SU-DHL-6 (cell line): ENCODE results near the gene ZNF584.
"Not testable (repeated sequence)": the region's sequence is repeated elsewhere in the genome, so short reads cannot be mapped to it uniquely, and the experiment has no call there.

Experiments
- H2AFZ ChIP-seq: fragments of 200-600 bp; sonication (generic); 2 replicates; pipeline ENCODE4 v1.6.1; 2014; ENCODE audit warnings: low read depth, mild to moderate bottlenecking, moderate library complexity, mixed read lengths, antibody characterized with exemption, low read length; ENCODE audit not compliant: severe bottlenecking
- H3F3A ChIP-seq: fragments of 200-600 bp; shearing (Covaris generic); 2 replicates; pipeline ENCODE4 v1.6.0; 2016; ENCODE audit warnings: antibody characterized with exemption, mild to moderate bottlenecking; ENCODE audit not compliant: insufficient read depth
- H3K27ac ChIP-seq: fragments of 200-600 bp; sonication (generic); 2 replicates; pipeline ENCODE4 v1.5.1; 2016; ENCODE audit warnings: low read depth, mild to moderate bottlenecking, low read length, moderate library complexity, mixed read lengths
- H3K27me3 ChIP-seq: fragments of 200-600 bp; sonication (generic), shearing (Covaris generic); 2 replicates; pipeline ENCODE4 v1.6.0; 2014; ENCODE audit warnings: mild to moderate bottlenecking, low read length
- H3K36me3 ChIP-seq: fragments of 200-600 bp; sonication (generic); 2 replicates; pipeline ENCODE4 v1.6.1; 2014; ENCODE audit warnings: mild to moderate bottlenecking, low read length, mixed read lengths
- H3K4me2 ChIP-seq: fragments of 300-600, 200-600 bp; shearing (Covaris generic), sonication (generic); 2 replicates; pipeline ENCODE4 v1.6.0; 2014; ENCODE audit warnings: low read length, low read depth, mild to moderate bottlenecking; ENCODE audit not compliant: poor library complexity, severe bottlenecking
- H3K4me3 ChIP-seq: fragments of 200-600 bp; sonication (generic); 2 replicates; pipeline ENCODE4 v1.5.1; 2014; ENCODE audit warnings: antibody characterized with exemption, low read length, mild to moderate bottlenecking, mixed read lengths; ENCODE audit not compliant: insufficient read depth, poor library complexity, severe bottlenecking
- H3K79me2 ChIP-seq: fragments of 200-600 bp; sonication (generic); 2 replicates; pipeline ENCODE4 v1.6.1; 2014; ENCODE audit warnings: mild to moderate bottlenecking, low read length, moderate library complexity; ENCODE audit not compliant: insufficient read depth
- H3K9ac ChIP-seq: fragments of 200-600 bp; sonication (generic); 2 replicates; pipeline ENCODE4 v1.7.0; 2014; ENCODE audit warnings: mild to moderate bottlenecking, low read length
- H3K9me2 ChIP-seq: fragments of 200-600 bp; sonication (generic); replicated peaks from 2 replicates; pipeline ENCODE4 v1.6.1; 2014; ENCODE audit warnings: low read length; ENCODE audit not compliant: insufficient read depth
- H3K9me3 ChIP-seq: fragments of 200-600 bp; sonication (generic); 2 replicates; pipeline ENCODE4 v1.6.1; 2014; ENCODE audit warnings: low read length, mixed read lengths; ENCODE audit not compliant: insufficient read depth
- H4K20me1 ChIP-seq: fragments of 200-600 bp; sonication (generic); 2 replicates; pipeline ENCODE4 v1.6.1; 2014; ENCODE audit warnings: low read depth, mild to moderate bottlenecking, antibody characterized with exemption, low read length, moderate library complexity, mixed read lengths
- EZH2phosphoT487 ChIP-seq: fragments of 200-600 bp; sonication (generic), shearing (Covaris generic); conservative IDR thresholded peaks from 2 replicates; pipeline ENCODE4 v1.6.1; 2018; ENCODE audit warnings: mild to moderate bottlenecking, antibody characterized with exemption, low read length, moderate library complexity, mixed read lengths
- TF ChIP-seq, protein P1 (sequence below): fragments of 200-600 bp; sonication (generic); IDR thresholded peaks from one replicate; pipeline ENCODE4 v1.5.1; 2017; ENCODE audit warnings: antibody characterized with exemption, mild to moderate bottlenecking, low read length, moderate library complexity; ENCODE audit not compliant: insufficient read depth, poor library complexity, severe bottlenecking

Gene ZNF584

DNA sequence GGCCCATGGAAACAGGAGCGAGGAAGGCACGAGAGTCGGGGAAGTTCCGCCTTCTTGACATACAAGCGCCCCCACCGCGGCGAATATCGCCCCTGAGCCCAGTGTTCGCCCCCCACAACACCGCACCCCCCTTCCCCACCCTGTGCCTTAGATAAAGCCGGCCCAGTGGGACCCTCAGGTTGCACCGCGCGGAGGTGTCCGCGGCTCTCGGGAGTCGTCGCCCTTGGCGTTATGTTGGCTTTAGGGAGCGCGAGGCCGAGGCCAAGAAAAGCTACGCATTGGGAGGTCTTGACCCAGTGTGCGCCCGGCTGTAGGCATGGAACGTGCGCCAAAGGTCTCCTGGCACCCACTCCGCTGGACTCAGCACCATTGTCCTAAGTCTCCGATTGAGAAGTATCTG lies 32.1 kb downstream of the ZNF584 start:
- Histone ChIP-seq H4K20me1 (no peaks in the 10 kb centered on the region), H3K9me2 (no peaks in the 10 kb centered on the region), H3K9me3 (no peaks in the 10 kb centered on the region), H3K4me2 (no peak overlapping the region), H3K27me3 (no peaks in the 10 kb centered on the region), H3K4me3 (no peak overlapping the region), H2AFZ (no peak overlapping the region), H3K79me2 (no peaks in the 10 kb centered on the region), H3K9ac (no peak overlapping the region), H3F3A (no peaks in the 10 kb centered on the region), H3K27ac (no peak overlapping the region), H3K36me3 (no peaks in the 10 kb centered on the region)
- TF ChIP-seq, protein P1, sequence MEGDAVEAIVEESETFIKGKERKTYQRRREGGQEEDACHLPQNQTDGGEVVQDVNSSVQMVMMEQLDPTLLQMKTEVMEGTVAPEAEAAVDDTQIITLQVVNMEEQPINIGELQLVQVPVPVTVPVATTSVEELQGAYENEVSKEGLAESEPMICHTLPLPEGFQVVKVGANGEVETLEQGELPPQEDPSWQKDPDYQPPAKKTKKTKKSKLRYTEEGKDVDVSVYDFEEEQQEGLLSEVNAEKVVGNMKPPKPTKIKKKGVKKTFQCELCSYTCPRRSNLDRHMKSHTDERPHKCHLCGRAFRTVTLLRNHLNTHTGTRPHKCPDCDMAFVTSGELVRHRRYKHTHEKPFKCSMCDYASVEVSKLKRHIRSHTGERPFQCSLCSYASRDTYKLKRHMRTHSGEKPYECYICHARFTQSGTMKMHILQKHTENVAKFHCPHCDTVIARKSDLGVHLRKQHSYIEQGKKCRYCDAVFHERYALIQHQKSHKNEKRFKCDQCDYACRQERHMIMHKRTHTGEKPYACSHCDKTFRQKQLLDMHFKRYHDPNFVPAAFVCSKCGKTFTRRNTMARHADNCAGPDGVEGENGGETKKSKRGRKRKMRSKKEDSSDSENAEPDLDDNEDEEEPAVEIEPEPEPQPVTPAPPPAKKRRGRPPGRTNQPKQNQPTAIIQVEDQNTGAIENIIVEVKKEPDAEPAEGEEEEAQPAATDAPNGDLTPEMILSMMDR, result no peak
- no peak for TF ChIP-seq EZH2phosphoT487

DNA sequence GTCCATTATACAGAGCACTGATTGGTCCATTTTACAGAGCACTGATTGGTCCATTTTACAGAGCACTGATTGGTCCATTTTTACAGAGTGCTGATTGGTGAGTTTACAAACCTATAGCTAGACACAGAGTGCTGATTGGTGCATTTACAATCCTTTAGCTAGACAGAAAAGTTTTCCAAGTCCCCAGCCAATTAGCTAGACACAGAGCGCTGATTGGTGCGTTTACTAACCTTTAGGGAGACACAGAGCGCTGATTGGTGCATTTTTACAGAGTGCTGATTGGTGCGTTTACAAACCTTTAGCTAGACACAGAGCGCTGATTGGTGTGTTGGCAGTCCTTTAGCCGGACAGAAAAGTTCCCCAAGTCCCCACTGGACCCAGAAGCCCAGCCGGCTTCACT lies 34.5 kb downstream of the ZNF584 start:
- H3K27me3 ChIP-seq, H3K36me3 ChIP-seq, H3K9ac ChIP-seq: not testable (repeated sequence)

DNA sequence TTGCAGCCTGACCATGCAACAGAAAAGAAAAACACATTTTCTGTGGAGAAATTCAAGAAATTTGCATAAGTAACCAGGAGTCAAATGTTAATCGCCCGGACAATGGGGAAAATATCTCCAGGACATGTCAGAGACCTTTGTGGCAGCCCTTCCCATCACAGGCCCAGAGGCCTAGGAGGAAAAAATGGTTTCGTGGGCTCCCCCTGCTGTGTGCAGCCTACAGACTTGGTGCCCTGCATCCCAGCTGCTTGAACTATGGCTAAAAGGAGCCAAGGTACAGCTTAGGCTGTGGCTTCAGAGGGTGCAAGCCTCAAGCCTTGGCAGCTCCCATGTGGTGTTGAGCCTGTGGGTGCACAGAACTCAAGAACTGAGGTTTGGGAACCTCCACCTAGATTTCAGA lies 40.4 kb downstream of the ZNF584 start:
- not testable (repeated sequence) for H3K79me2 ChIP-seq, H3K27me3 ChIP-seq, H3K4me2 ChIP-seq, H3K36me3 ChIP-seq, H3K9me2 ChIP-seq, H3F3A ChIP-seq, H4K20me1 ChIP-seq, H2AFZ ChIP-seq, H3K9ac ChIP-seq, H3K27ac ChIP-seq, H3K4me3 ChIP-seq
- H3K9me3 ChIP-seq, result peaks cover 15% of the 10 kb centered on the region; the same call in 1 of the 2 replicates

More for the DNA sequence above, 34.5 kb downstream of the ZNF584 start:
- H3K27ac ChIP-seq, H4K20me1 ChIP-seq, H2AFZ ChIP-seq, H3F3A ChIP-seq, H3K9me3 ChIP-seq, H3K9me2 ChIP-seq, H3K79me2 ChIP-seq, H3K4me2 ChIP-seq, H3K4me3 ChIP-seq: not testable (repeated sequence)

DNA sequence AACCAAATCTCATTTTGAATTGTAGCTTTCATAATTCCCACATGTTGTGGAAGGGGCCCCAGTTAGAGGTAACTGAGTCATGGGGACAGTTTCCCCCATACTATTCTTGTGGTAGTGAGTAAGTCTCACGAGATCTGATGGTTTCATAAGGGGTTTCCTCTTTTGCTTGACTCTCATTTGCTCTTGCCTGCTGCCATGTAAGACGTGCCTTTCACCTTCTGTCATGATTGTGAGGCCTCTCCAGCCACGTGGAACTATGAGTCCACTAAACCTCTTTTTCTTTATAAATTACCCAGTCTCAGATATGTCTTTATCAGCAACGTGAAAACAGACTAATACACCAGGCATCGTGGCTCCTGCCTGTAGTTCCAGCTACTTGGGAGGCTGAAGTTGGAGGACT lies 41.5 kb downstream of the ZNF584 start:
- not testable (repeated sequence) for H3K4me3 ChIP-seq, H3K9me2 ChIP-seq, H3K4me2 ChIP-seq, H3K27me3 ChIP-seq, H2AFZ ChIP-seq, H3K36me3 ChIP-seq, H3K79me2 ChIP-seq, H3K27ac ChIP-seq, H3F3A ChIP-seq, H3K9ac ChIP-seq, H4K20me1 ChIP-seq
- H3K9me3 ChIP-seq, result peaks cover 15% of the 10 kb centered on the region; the same call in 1 of the 2 replicates

DNA sequence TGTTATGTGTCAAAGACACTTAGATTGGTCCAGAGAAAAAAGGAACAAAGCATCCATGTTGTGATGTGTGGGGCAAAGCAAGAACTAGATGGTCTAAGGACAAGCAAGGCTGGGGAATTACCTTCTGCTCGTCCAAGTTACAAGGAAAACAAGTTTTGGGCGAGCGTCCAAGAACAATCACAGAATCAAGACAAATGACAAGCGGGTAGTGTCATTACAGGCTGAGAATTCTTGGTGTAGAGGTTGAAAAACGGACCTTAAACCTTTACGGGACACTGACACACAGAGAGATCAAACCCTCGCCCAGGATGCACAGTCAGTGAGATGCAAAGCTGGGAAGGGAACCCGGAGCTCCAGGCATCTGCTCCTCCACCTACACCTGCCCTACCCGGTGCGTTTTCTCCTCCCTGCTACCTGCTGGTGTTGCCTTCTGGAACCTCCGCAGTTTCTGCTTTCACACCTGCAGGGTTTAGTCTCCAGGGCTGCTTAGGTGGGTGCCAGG lies 42.5 kb downstream of the ZNF584 start:
- no peak overlapping the region for H3K27ac ChIP-seq
- TF ChIP-seq, protein P1, result no peak
- TF ChIP-seq EZH2phosphoT487, result no peak
- H3K9me2 ChIP-seq, result no peaks in the 10 kb centered on the region
- H3K4me3 ChIP-seq, result peak overlapping the region; percentile 80
- H3K9ac ChIP-seq, result peak overlapping the region; percentile 75
- no peaks in the 10 kb centered on the region for H3F3A ChIP-seq
- H3K27me3 ChIP-seq, result no peaks in the 10 kb centered on the region
- no peaks in the 10 kb centered on the region for H4K20me1 ChIP-seq
- no peaks in the 10 kb centered on the region for H3K79me2 ChIP-seq
- H3K36me3 ChIP-seq, result no peaks in the 10 kb centered on the region
- H3K9me3 ChIP-seq, result peaks cover 15% of the 10 kb centered on the region; the same call in 1 of the 2 replicates
- H3K4me2 ChIP-seq, result peak overlapping the region; percentile 67
- peak overlapping the region; percentile 10 for H2AFZ ChIP-seq
